HG03139 (cell line): Measurements from ENCODE around the gene LMO1.

Source experiments
- ATAC-seq: cut with Tn5 transposase; IDR thresholded peaks from one replicate; pipeline ENCODE4 v1.9.1; 2021; ENCODE audit not compliant: unreplicated experiment

LMO1 gene

GRCh38 chr11:8207080-8208000 is 56.3 kb downstream of the LMO1 start:
- no peak for ATAC-seq

- no peak for ATAC-seq
Observed at GRCh38 chr11:8206251-8207079, 57.2 kb downstream of the LMO1 start.

GRCh38 chr11:8205566-8205965 is 58.1 kb downstream of the LMO1 start:
- ATAC-seq, result no peak

GRCh38 chr11:8204596-8204995 is 59.1 kb downstream of the LMO1 start:
- ATAC-seq, result no peak

GRCh38 chr11:8204025-8204424 is 59.7 kb downstream of the LMO1 start:
- no peak for ATAC-seq

- ATAC-seq, result no peak
Observed at GRCh38 chr11:8203414-8203715, 60.3 kb downstream of the LMO1 start.

GRCh38 chr11:8202516-8203413 is 60.9 kb downstream of the LMO1 start:
- no peak for ATAC-seq

GRCh38 chr11:8201644-8202365 is 61.9 kb downstream of the LMO1 start:
- no peak for ATAC-seq

- no peak for ATAC-seq
Observed at GRCh38 chr11:8199676-8200075, 64.0 kb downstream of the LMO1 start.

GRCh38 chr11:8196749-8197148 is 66.9 kb downstream of the LMO1 start:
- ATAC-seq, result no peak

- ATAC-seq, result no peak
Observed at GRCh38 chr11:8194956-8195355, 68.7 kb downstream of the LMO1 start.

GRCh38 chr11:8192896-8193209 is 70.8 kb downstream of the LMO1 start:
- no peak for ATAC-seq

- no peak for ATAC-seq
Observed at GRCh38 chr11:8192016-8192895, 71.4 kb downstream of the LMO1 start.

GRCh38 chr11:8190431-8190830 is 73.2 kb downstream of the LMO1 start:
- ATAC-seq, result no peak

GRCh38 chr11:8186429-8186828 is 77.2 kb downstream of the LMO1 start:
- no peak for ATAC-seq

- ATAC-seq, result no peak
Observed at GRCh38 chr11:8183111-8183510, 80.6 kb downstream of the LMO1 start.

- no peak for ATAC-seq
Observed at GRCh38 chr11:8180469-8180868, 83.2 kb downstream of the LMO1 start.

GRCh38 chr11:8178297-8178696 is 85.4 kb downstream of the LMO1 start:
- no peak for ATAC-seq

- no peak for ATAC-seq
Observed at GRCh38 chr11:8177136-8177535, 86.5 kb downstream of the LMO1 start.
